K562 (cell line): ENCODE results near the gene TBC1D9. TPM values are rescaled to one million over a fixed set of nuclear protein-coding genes. Genes with fewer than 3 reads are reported as not detected.

Source experiments
- ATAC-seq: fragments of 200-7000 bp; cut with Tn5 transposase; 3 replicates; pipeline ENCODE4 v1.9.1; 2020; ENCODE audit warnings: moderate library complexity
- BruUV-seq: library from RNA; stranded (reverse); fragments of 400-500 nt; replicated peaks from 2 replicates; lab custom pipeline; 2021; lab: Mats Ljungman, UMichigan
- CTCF ChIA-PET: fragments of 300-600 bp; formaldehyde crosslinking; extraction: SDS; loops from one replicate; lab custom pipeline; 2021; ENCODE audit warnings: low intra/inter-chr PET ratio; lab: Yijun Ruan, JAX
- POLR2A ChIA-PET: fragments of 300-600, 350-650 bp; sonication (Branson Sonifier 250); formaldehyde crosslinking; extraction: SDS; loops from one replicate; lab custom pipeline; 2021; ENCODE audit warnings: antibody characterized with exemption, inconsistent platforms; lab: Yijun Ruan, JAX
- DNase-seq, 4 experiments: peaks; one replicate each; pipeline versions ENCODE4 v3.0.0 to v3.0.0-alpha.2; 2011 to 2018; ENCODE audit warnings: low spot score in 3 of 4, mixed read lengths in 3 of 4; ENCODE audit errors: extremely low read depth in 1 of 4
- FAIRE-seq: peaks from 2 replicates; lab custom pipeline; 2011; peaks lifted over from hg19 to GRCh38; lab: Jason Lieb, UNC
- H2AFZ ChIP-seq: 2 replicates; pipeline ENCODE4 v1.6.0; 2011; ENCODE audit warnings: low read depth, low read length, control low read depth, inconsistent platforms
- H3K27ac ChIP-seq: fragments of 200-600 bp; 3 replicates; pipeline ENCODE4 v1.8.0; 2011; ENCODE audit warnings: low read depth, mild to moderate bottlenecking, control low read depth, inconsistent platforms, low read length, moderate library complexity, mixed read lengths; ENCODE audit errors: extremely low read depth
- H3K27me3 ChIP-seq, 2 experiments: fragments of 300-600 bp in 1 of 2; 2 replicates in 1 of 2; 3 replicates in 1 of 2; pipeline versions ENCODE4 v1.6.0 to v1.8.0; 2011; ENCODE audit warnings: inconsistent platforms in 2 of 2, low read length in 2 of 2, mild to moderate bottlenecking in 1 of 2, mixed read lengths in 1 of 2, moderate library complexity in 1 of 2; ENCODE audit not compliant: control insufficient read depth in 2 of 2, insufficient read depth in 2 of 2
- H3K36me3 ChIP-seq: fragments of 300-600 bp; 3 replicates; pipeline ENCODE4 v1.8.0; 2011; ENCODE audit warnings: mild to moderate bottlenecking, low read length, inconsistent platforms; ENCODE audit not compliant: control insufficient read depth, insufficient read depth
- H3K4me1 ChIP-seq, 2 experiments: fragments of 200-600 bp in 1 of 2; replicated peaks in 1 of 2; 2 replicates in 1 of 2; 3 replicates in 1 of 2; pipeline versions ENCODE4 v1.5.1 to v1.8.0; 2011; ENCODE audit warnings: inconsistent platforms in 2 of 2, low read length in 2 of 2, mild to moderate bottlenecking in 1 of 2, mixed read lengths in 1 of 2, moderate library complexity in 1 of 2; ENCODE audit not compliant: control insufficient read depth in 2 of 2, insufficient read depth in 2 of 2
- H3K4me2 ChIP-seq: 2 replicates; pipeline ENCODE4 v1.6.1; 2011; ENCODE audit warnings: low read length, control low read depth, inconsistent platforms, mixed read lengths; ENCODE audit not compliant: insufficient read depth
- H3K4me3 ChIP-seq: fragments of 200-600 bp; sonication (generic), shearing (Covaris generic); 2 replicates; pipeline ENCODE4 v1.5.1; 2016; ENCODE audit warnings: control low read depth, inconsistent platforms
- H3K79me2 ChIP-seq: fragments of 200-600 bp; 3 replicates; pipeline ENCODE4 v1.8.0; 2011; ENCODE audit warnings: low read length, inconsistent platforms; ENCODE audit not compliant: control insufficient read depth, insufficient read depth
- H3K9ac ChIP-seq, 2 experiments: 2 replicates each; pipeline versions ENCODE4 v1.6.0 to v1.6.1; 2011; ENCODE audit warnings: low read depth in 2 of 2, low read length in 2 of 2, control low read depth in 1 of 2, inconsistent platforms in 1 of 2, mild to moderate bottlenecking in 1 of 2, mixed read lengths in 1 of 2; ENCODE audit not compliant: insufficient read depth in 1 of 2
- H3K9me1 ChIP-seq: one replicate; pipeline ENCODE4 v1.6.0; 2011; ENCODE audit warnings: inconsistent platforms, mild to moderate bottlenecking, low read length, moderate library complexity; ENCODE audit not compliant: control insufficient read depth, insufficient read depth
- H3K9me3 ChIP-seq: replicated peaks from 2 replicates; pipeline ENCODE4 v1.5.1; 2011; ENCODE audit warnings: low read depth, low read length, inconsistent platforms; ENCODE audit not compliant: control insufficient read depth, insufficient read depth
- H4K20me1 ChIP-seq: replicated peaks from 2 replicates; pipeline ENCODE4 v1.6.1; 2011; ENCODE audit warnings: low read length, inconsistent platforms, mixed read lengths; ENCODE audit not compliant: control insufficient read depth, insufficient read depth
- BACH1 ChIP-seq: fragments of 200-800 bp; sonication (Bioruptor generic); IDR thresholded peaks from 2 replicates; pipeline ENCODE4 v1.6.1; 2016; ENCODE audit warnings: missing genetic modification characterization, missing compliant biosample characterization
- BCOR ChIP-seq: fragments of 450-650 bp; IDR thresholded peaks from 2 replicates; pipeline ENCODE4 v1.6.1; 2016
- HMG20B ChIP-seq: fragments of 250-450 bp; sonication (Bioruptor Pico); IDR thresholded peaks from 2 replicates; pipeline ENCODE4 v1.5.0; 2021; ENCODE audit warnings: mild to moderate bottlenecking
- HSF4 ChIP-seq: fragments of 250-450 bp; sonication (Bioruptor Pico); IDR thresholded peaks from 2 replicates; pipeline ENCODE4 v2.1.2; 2022; ENCODE audit warnings: mild to moderate bottlenecking, moderate library complexity, borderline replicate concordance
- IFI16 ChIP-seq: fragments of 250-450 bp; sonication (Bioruptor Pico); IDR thresholded peaks from 2 replicates; pipeline ENCODE4 v2.1.2; 2022; ENCODE audit warnings: mild to moderate bottlenecking, inconsistent platforms
- KDM2B ChIP-seq: fragments of 250-450 bp; sonication (Bioruptor Pico); IDR thresholded peaks from 2 replicates; pipeline ENCODE4 v1.8.0; 2021; ENCODE audit warnings: mild to moderate bottlenecking, moderate library complexity
- NFE2L1 ChIP-seq: fragments of 450-650 bp; IDR thresholded peaks from 2 replicates; pipeline ENCODE4 v1.6.1; 2016; ENCODE audit warnings: missing genetic modification characterization, low read depth, mild to moderate bottlenecking, missing compliant biosample characterization, moderate library complexity, borderline replicate concordance
- PHB2 ChIP-seq: fragments of 450-650 bp; IDR thresholded peaks from 2 replicates; pipeline ENCODE4 v1.6.1; 2017; ENCODE audit warnings: low read depth
- PRMT5 ChIP-seq: sonication (generic); formaldehyde crosslinking; IDR thresholded peaks from 2 replicates; pipeline ENCODE4 v1.5.0; 2020; ENCODE audit warnings: missing genetic modification reagents
- SMARCB1 ChIP-seq: IDR thresholded peaks from 2 replicates; pipeline ENCODE4 v1.6.1; 2011; ENCODE audit warnings: improper control_type of control experiment, low read depth; ENCODE audit not compliant: insufficient read length
- SREBF2 ChIP-seq: sonication (generic); formaldehyde crosslinking; IDR thresholded peaks from 2 replicates; pipeline ENCODE4 v1.4.0; 2020; ENCODE audit warnings: mild to moderate bottlenecking, missing genetic modification reagents
- ZNF785 ChIP-seq: fragments of 250-450 bp; sonication (Bioruptor Pico); IDR thresholded peaks from 2 replicates; pipeline ENCODE4 v1.4.0; 2020; ENCODE audit warnings: mild to moderate bottlenecking
- WGBS: fragments of 100-300 bp; shearing (Covaris generic); methylation state at CpG from one replicate; pipeline ENCODE4 v1.1.6; 2016; ENCODE audit warnings: low coverage, mixed read lengths; ENCODE audit not compliant: insufficient coverage; ENCODE audit errors: missing lambda C conversion rate; 5-methylcytosine and 5-hydroxymethylcytosine counted together
- in situ Hi-C: fragments of 300-500 bp; cut with MboI; formaldehyde crosslinking; loops from 4 replicates; pipeline ENCODE4 v1.15.0; 2018; ENCODE audit warnings: inconsistent platforms, mixed read lengths
- intact Hi-C: fragments of 100-400 bp; cut with micrococcal nuclease; formaldehyde crosslinking; loops from 2 replicates; pipeline ENCODE4 v1.14.2; 2022
- polyA plus RNA-seq, 8 experiments: library from polyadenylated mRNA; depleted of rRNA in 4 of 8; stranded (reverse) in 5 of 8; unstranded in 3 of 8; fragments of >200 nt; fragmentation: Nextera tagmentation in 2 of 8; fragmentation: Illumina TruSeq in 1 of 8; extraction: Ambion mirVana in 2 of 8; extraction: Trizol in 1 of 8; gene quantifications; 2 replicates each; pipeline versions ENCODE4 v1.2.1 to v1.2.3, GENCODE V29; 2011 to 2014; ENCODE audit warnings: inconsistent platforms in 1 of 8, missing spikeins in 1 of 8
- total RNA-seq, 7 experiments: library from RNA; depleted of rRNA in 6 of 7; stranded (reverse); fragments of >200 nt in 6 of 7; fragmentation: Illumina TruSeq in 2 of 7; extraction: Trizol in 2 of 7; gene quantifications; 2 replicates each; pipeline versions ENCODE4 v1.2.1 to v1.2.3, GENCODE V29; 2011 to 2021; ENCODE audit warnings: low replicate concordance in 1 of 7
- TF ChIP-seq, protein P1 (sequence below): sonication (generic); formaldehyde crosslinking; IDR thresholded peaks from 2 replicates; pipeline ENCODE4 v1.8.1; 2023; ENCODE audit warnings: mild to moderate bottlenecking, missing genetic modification reagents

TBC1D9 gene
- total and polyA plus RNA-seq, 9 of the 15 experiments (the other 6 are each of a cell fraction or from before 2014, with no cell fraction given): 0.13 TPM; not detected in 8

- H3K4me1 ChIP-seq: no peaks in the 10 kb centered on the region
Measured at GRCh38 chr4:140735779-140736391, 20.3 kb downstream of the TBC1D9 start.

GRCh38 chr4:140735317-140735716 is 20.9 kb downstream of the TBC1D9 start:
- TF ChIP-seq HMG20B (CRISPR knock-in tag) (no peak), SMARCB1 (no peak), NFE2L1 (no peak), BACH1 (tag) (no peak), PRMT5 (CRISPR knock-in tag) (no peak)
- no peaks in the 10 kb centered on the region for H3K9me1 ChIP-seq
- DNase-seq (no peak), FAIRE-seq (no peak), ATAC-seq (no peak)
- H3K4me3 ChIP-seq: no peak overlapping the region
- no peaks in the 10 kb centered on the region for H3K4me1 ChIP-seq
- CTCF ChIA-PET: no interaction called here
- no peak overlapping the region for H3K9ac ChIP-seq
- no TSS peak for BruUV-seq
- H3K27ac ChIP-seq: no peak overlapping the region
- H4K20me1 ChIP-seq: no peaks in the 10 kb centered on the region
- no peaks in the 10 kb centered on the region for H3K36me3 ChIP-seq
- H2AFZ ChIP-seq: no peak overlapping the region
- in situ Hi-C loops: no loop called here
- POLR2A ChIA-PET: no interaction called here
- H3K27me3 ChIP-seq: no peaks in the 10 kb centered on the region
- WGBS: 0% methylated on average over 2 of the region's 2 CpGs
- no peaks in the 10 kb centered on the region for H3K79me2 ChIP-seq
- intact Hi-C loops: no loop called here
- no peak overlapping the region for H3K4me2 ChIP-seq
- no peaks in the 10 kb centered on the region for H3K9me3 ChIP-seq

More at GRCh38 chr4:140735779-140736391, 20.3 kb downstream of the TBC1D9 start:
- intact Hi-C loops: no loop called here
- Histone ChIP-seq H3K79me2 (no peaks in the 10 kb centered on the region), H3K9me1 (no peaks in the 10 kb centered on the region), H3K9ac (no peak overlapping the region), H3K27ac (no peak overlapping the region), H3K9me3 (no peaks in the 10 kb centered on the region), H3K27me3 (no peaks in the 10 kb centered on the region), H2AFZ (no peak overlapping the region), H3K36me3 (no peaks in the 10 kb centered on the region), H3K4me2 (no peak overlapping the region), H4K20me1 (no peaks in the 10 kb centered on the region), H3K4me3 (no peak overlapping the region)
- ATAC-seq (no peak), DNase-seq (no peak), FAIRE-seq (no peak)
- no TSS peak for BruUV-seq
- 1% methylated on average over 4 of the region's 4 CpGs for whole genome bisulfite sequencing
- no peak for TF ChIP-seq KDM2B (CRISPR knock-in tag)
- no peak for TF ChIP-seq PHB2
- TF ChIP-seq HSF4: no peak
- no peak for TF ChIP-seq IFI16 (CRISPR knock-in tag)
- TF ChIP-seq, protein P1, sequence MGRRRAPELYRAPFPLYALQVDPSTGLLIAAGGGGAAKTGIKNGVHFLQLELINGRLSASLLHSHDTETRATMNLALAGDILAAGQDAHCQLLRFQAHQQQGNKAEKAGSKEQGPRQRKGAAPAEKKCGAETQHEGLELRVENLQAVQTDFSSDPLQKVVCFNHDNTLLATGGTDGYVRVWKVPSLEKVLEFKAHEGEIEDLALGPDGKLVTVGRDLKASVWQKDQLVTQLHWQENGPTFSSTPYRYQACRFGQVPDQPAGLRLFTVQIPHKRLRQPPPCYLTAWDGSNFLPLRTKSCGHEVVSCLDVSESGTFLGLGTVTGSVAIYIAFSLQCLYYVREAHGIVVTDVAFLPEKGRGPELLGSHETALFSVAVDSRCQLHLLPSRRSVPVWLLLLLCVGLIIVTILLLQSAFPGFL (CRISPR knock-in tag): no peak
- no peak for TF ChIP-seq BCOR
- no peak for TF ChIP-seq ZNF785
- no peak for TF ChIP-seq SREBF2 (CRISPR knock-in tag)
- in situ Hi-C loops: no loop called here
- CTCF ChIA-PET: no interaction called here
- POLR2A ChIA-PET: no interaction called here
